Esophagus muscularis mucosa (tissue), 4 donors: ENCODE data around the gene HDAC4. TPM values are rescaled to one million over a fixed set of nuclear protein-coding genes. Genes with fewer than 3 reads are reported as not detected.
A peak's percentile ranks its signal among the peaks of the same experiment; 100 is the strongest.

Experiments used
- DNase-seq: peaks from one replicate; pipeline ENCODE4 v3.0.0-alpha.2; 2017; ENCODE audit errors: extremely low spot score
- H3K27ac ChIP-seq, 4 donors: fragments of 200-600 bp; sonication (generic); replicated peaks in 1 of 4; 1 replicate in 3 of 4; 2 replicates in 1 of 4; pipeline ENCODE4 v1.5.1; 2016 to 2019; ENCODE audit warnings: mild to moderate bottlenecking in 1 of 4
- H3K27me3 ChIP-seq, 4 donors: fragments of 200-600 bp; sonication (generic); one replicate each; pipeline versions ENCODE4 v1.5.1 to v1.6.0; 2016 to 2019
- H3K36me3 ChIP-seq, 4 donors: fragments of 200-600 bp; sonication (generic); one replicate each; pipeline ENCODE4 v1.5.1; 2016 to 2019
- H3K4me1 ChIP-seq, 4 donors: fragments of 200-600 bp; sonication (generic); one replicate each; pipeline ENCODE4 v1.5.1; 2016 to 2019
- H3K4me3 ChIP-seq, 4 donors: fragments of 200-600 bp; sonication (generic); 1 replicate in 2 of 4; 2 replicates in 2 of 4; pipeline ENCODE4 v1.5.1; 2016 to 2019; ENCODE audit warnings: mild to moderate bottlenecking in 4 of 4, moderate library complexity in 1 of 4
- H3K9me3 ChIP-seq, 4 donors: fragments of 200-600 bp; sonication (generic); 1 replicate in 3 of 4; 2 replicates in 1 of 4; pipeline ENCODE4 v1.5.1; 2016 to 2019
- EP300 ChIP-seq: sonication (generic); formaldehyde crosslinking; IDR thresholded peaks from one replicate; pipeline ENCODE4 v1.6.1; 2017; ENCODE audit warnings: antibody characterized with exemption
- POLR2A ChIP-seq: fragments of 450-650 bp; IDR thresholded peaks from one replicate; pipeline ENCODE4 v1.6.1; 2017; ENCODE audit warnings: antibody characterized with exemption, moderate library complexity, mild to moderate bottlenecking, low read depth
- POLR2AphosphoS5 ChIP-seq, 2 donors: sonication (generic); formaldehyde crosslinking; IDR thresholded peaks; one replicate each; pipeline ENCODE4 v1.6.1; 2017; ENCODE audit warnings: antibody characterized with exemption in 2 of 2
- WGBS: methylation state at CpG from one replicate; pipeline ENCODE4 v1.1.5; 2018; 5-methylcytosine and 5-hydroxymethylcytosine counted together
- intact Hi-C: fragments of 100-400 bp; cut with DNase I; formaldehyde crosslinking; loops from one replicate; pipeline ENCODE4 v1.15.1; 2023
- total RNA-seq, 4 donors: library from RNA; depleted of rRNA; stranded (reverse); fragments of >200 nt; gene quantifications; one replicate each; pipeline versions ENCODE4 v1.1.0 to v1.2.1, GENCODE V29; 2016
- TF ChIP-seq, protein P1 (sequence below), 3 experiments: fragments of 200-600 bp in 2 of 3; fragments of 450-650 bp in 1 of 3; sonication (generic) in 2 of 3; IDR thresholded peaks; one replicate each; pipeline ENCODE4 v1.5.1; 2017 to 2019; ENCODE audit warnings: antibody characterized with exemption in 3 of 3, mild to moderate bottlenecking in 2 of 3, moderate library complexity in 1 of 3

Gene HDAC4
- total RNA-seq, 4 donors from 2014 or later, result 59.4 to 119 (median 76.1) TPM

DNA sequence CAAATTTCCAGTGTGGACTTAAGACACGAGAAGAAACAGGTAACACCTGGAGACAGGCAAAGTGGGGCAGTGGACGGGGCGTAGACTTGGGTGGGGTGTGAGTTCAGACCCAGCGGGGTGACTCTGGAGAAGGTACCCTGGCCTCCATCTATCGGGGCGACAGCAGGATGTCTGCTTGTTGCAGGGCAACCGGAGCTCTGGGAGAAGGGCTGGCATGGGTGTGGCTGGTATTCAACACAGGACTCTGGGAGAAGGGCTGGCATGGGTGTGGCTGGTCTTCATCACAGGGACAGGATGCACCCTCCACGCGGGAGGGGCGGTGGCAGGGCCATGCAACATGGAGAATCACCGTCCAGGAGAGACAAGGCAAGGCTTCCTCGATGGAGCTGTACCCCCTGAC lies 198.5 kb downstream of the HDAC4 start:
- DNase-seq, result no peak
- intact Hi-C loops, result no loop called here
- H3K4me1 ChIP-seq, result peaks cover 27 to 91% (median 78%) of the 10 kb centered on the region in 4 donors

DNA sequence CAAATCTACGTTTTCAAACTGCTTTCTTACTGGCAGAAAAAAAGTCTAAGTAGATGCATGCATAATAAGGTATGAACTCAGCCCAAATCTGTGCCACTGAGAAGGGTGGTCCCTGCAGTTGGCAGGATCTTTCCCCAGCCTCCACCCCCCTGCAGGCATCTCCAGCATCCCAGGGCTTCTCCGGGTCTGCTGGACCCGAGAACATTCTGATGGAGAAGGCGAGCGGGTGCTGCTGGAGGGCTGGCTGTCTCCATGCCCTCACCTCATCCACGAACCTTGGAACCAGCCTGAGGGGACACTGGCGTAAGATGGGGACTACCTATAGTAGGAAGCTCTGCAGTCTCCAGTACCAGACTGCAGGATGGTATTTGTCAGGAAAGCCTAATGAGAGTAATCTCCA lies 198.9 kb downstream of the HDAC4 start:
- no peak for DNase-seq
- 62% methylated on average over 5 of the region's 7 CpGs for WGBS
- H3K9me3 ChIP-seq, result no peaks in the 10 kb centered on the region
- peaks cover 27 to 92% (median 76%) of the 10 kb centered on the region in 4 donors for H3K4me1 ChIP-seq
- no peak overlapping the region for H3K4me3 ChIP-seq
- no peak for TF ChIP-seq EP300
- TF ChIP-seq, protein P1, sequence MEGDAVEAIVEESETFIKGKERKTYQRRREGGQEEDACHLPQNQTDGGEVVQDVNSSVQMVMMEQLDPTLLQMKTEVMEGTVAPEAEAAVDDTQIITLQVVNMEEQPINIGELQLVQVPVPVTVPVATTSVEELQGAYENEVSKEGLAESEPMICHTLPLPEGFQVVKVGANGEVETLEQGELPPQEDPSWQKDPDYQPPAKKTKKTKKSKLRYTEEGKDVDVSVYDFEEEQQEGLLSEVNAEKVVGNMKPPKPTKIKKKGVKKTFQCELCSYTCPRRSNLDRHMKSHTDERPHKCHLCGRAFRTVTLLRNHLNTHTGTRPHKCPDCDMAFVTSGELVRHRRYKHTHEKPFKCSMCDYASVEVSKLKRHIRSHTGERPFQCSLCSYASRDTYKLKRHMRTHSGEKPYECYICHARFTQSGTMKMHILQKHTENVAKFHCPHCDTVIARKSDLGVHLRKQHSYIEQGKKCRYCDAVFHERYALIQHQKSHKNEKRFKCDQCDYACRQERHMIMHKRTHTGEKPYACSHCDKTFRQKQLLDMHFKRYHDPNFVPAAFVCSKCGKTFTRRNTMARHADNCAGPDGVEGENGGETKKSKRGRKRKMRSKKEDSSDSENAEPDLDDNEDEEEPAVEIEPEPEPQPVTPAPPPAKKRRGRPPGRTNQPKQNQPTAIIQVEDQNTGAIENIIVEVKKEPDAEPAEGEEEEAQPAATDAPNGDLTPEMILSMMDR (IDR thresholded peaks at IDR 0.05), result no peak
- no peak for TF ChIP-seq POLR2A
- TF ChIP-seq POLR2AphosphoS5 (IDR thresholded peaks at IDR 0.05), result no peak
- H3K36me3 ChIP-seq, result peaks cover 0 to 18% (median 11%) of the 10 kb centered on the region in 4 donors
- H3K27ac ChIP-seq, result peak overlapping the region in 3 of 4 donors; percentile 69 to 85 (median 80)
- no peaks in the 10 kb centered on the region for H3K27me3 ChIP-seq
- intact Hi-C loops, result no loop called here

More for the DNA sequence above, 198.5 kb downstream of the HDAC4 start:
- Histone ChIP-seq H3K27ac (peak overlapping the region in 3 of 4 donors; percentile 15 to 85 (median 80)), H3K9me3 (no peaks in the 10 kb centered on the region), H3K36me3 (peaks cover 0 to 13% (median 8%) of the 10 kb centered on the region in 4 donors), H3K4me3 (no peak overlapping the region), H3K27me3 (no peaks in the 10 kb centered on the region)
- TF ChIP-seq, protein P1 (IDR thresholded peaks at IDR 0.05), result no peak
- no peak for TF ChIP-seq POLR2A
- TF ChIP-seq EP300, result no peak
- TF ChIP-seq POLR2AphosphoS5 (IDR thresholded peaks at IDR 0.05), result no peak
- WGBS, result 85% methylated on average over 10 of the region's 12 CpGs

DNA sequence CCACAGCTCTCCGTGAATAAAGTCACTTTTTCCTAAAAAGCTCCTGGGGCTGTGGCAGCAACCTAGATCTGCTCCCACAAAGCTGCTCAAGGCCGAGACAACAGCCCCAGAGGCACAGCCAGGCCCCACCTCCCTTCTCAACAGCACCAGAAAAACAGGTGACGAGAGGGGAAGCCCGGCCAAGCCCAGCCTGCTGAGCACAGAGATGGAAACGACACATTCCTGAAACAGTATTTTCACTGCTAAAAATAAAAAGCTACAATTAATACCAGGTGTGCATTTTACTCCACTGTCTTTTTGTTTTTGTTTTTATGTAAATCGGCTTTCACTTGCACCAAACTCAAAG lies 199.3 kb downstream of the HDAC4 start:
- Histone ChIP-seq H3K27ac (peak overlapping the region; percentile 69 to 85 (median 76)), H3K4me3 (peak overlapping the region in 1 of 4 donors; percentile 27), H3K36me3 (peaks cover 0 to 22% (median 15%) of the 10 kb centered on the region in 4 donors), H3K27me3 (no peaks in the 10 kb centered on the region), H3K9me3 (no peaks in the 10 kb centered on the region), H3K4me1 (peaks cover 27 to 92% (median 74%) of the 10 kb centered on the region in 4 donors)
- WGBS, result 32% methylated on average over 6 of the region's 6 CpGs
- TF ChIP-seq, protein P1 (IDR thresholded peaks at IDR 0.05), result no peak
- TF ChIP-seq POLR2AphosphoS5 (IDR thresholded peaks at IDR 0.05), result peak; percentile 23 to 75
- intact Hi-C loops, result no loop called here
- no peak for DNase-seq

- no peaks in the 10 kb centered on the region for H3K27me3 ChIP-seq
- H3K27ac ChIP-seq, result peak overlapping the region; percentile 69 to 85 (median 76)
- peaks cover 0 to 27% (median 18%) of the 10 kb centered on the region in 4 donors for H3K36me3 ChIP-seq
- peak overlapping the region in 1 of 4 donors; percentile 27 for H3K4me3 ChIP-seq
- intact Hi-C loops, result no loop called here
- peaks cover 27 to 90% (median 71%) of the 10 kb centered on the region in 4 donors for H3K4me1 ChIP-seq
- no peak for DNase-seq
- WGBS, result 77% methylated on average over 17 of the region's 20 CpGs
- TF ChIP-seq POLR2A (no peak), POLR2AphosphoS5 (IDR thresholded peaks at IDR 0.05) (no peak), EP300 (no peak)
- TF ChIP-seq, protein P1 (IDR thresholded peaks at IDR 0.05), result no peak
- no peaks in the 10 kb centered on the region for H3K9me3 ChIP-seq
Measured at GRCh38 chr2:239200646-239201530, 199.9 kb downstream of the HDAC4 start.
